ENCODE measurements around the gene C2orf80.
"Not testable (repeated sequence)": the region's sequence is repeated elsewhere in the genome, so short reads cannot be mapped to it uniquely, and the experiment has no call there.

Gene C2orf80

GRCh38 chr2:208130712-208131110, 59.1 kb downstream of the C2orf80 start:
- DNase-seq, result no peak

- DNase-seq, result no peak
Observed at GRCh38 chr2:208129744-208130711, 59.8 kb downstream of the C2orf80 start, which contains the start of gene CRYGC. Gene CRYGC, minus strand, starts transcription at chr2:208129828. Its CDS starts 36 bp downstream, at chr2:208129792.

GRCh38 chr2:208128136-208128535, 61.7 kb downstream of the C2orf80 start:
- no peak for DNase-seq

- DNase-seq, result no peak
Observed at GRCh38 chr2:208127090-208127489, 62.7 kb downstream of the C2orf80 start.

- DNase-seq, result no peak
Observed at GRCh38 chr2:208125251-208125650, 64.6 kb downstream of the C2orf80 start.

GRCh38 chr2:208124013-208124715, 65.7 kb downstream of the C2orf80 start, which contains the start of gene CRYGD:
Gene CRYGD, minus strand, starts transcription at chr2:208124524. Its CDS starts 51 bp downstream, at chr2:208124473.
- not testable (repeated sequence) for DNase-seq

- DNase-seq, result no peak
Observed at GRCh38 chr2:208122248-208122647, 67.6 kb downstream of the C2orf80 start.

- no peak for DNase-seq
Observed at GRCh38 chr2:208118918-208119317, 70.9 kb downstream of the C2orf80 start.

GRCh38 chr2:208117390-208117789, 72.4 kb downstream of the C2orf80 start:
- not testable (repeated sequence) for DNase-seq
